Measurements from ENCODE around the gene CNNM4.

The CNNM4 gene

DNA sequence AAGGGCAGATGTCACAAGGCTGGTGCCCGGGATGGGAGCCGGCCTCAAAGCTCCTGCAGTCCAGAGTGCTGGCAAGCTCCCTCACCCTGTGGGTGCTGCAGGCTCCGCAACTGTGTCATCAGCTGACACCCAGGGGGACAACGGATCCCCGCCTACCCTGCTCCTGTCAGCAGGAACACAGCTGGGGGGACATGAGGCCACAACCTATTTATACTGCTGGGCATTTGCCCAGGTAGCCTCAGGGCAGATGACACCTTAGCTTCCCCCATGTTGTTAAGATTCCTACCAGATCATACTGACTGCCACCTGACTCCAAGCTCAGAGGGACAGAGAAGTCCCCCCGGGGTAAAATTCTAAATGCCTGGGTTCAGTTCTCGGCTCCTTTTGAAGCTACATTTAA is 81.9 kb downstream of the CNNM4 start:
- ATAC-seq, result no peak
- TF ChIP-seq OSR1 (CRISPR knock-in tag; IDR thresholded peaks at IDR 0.05) (no peak), PPARA (CRISPR knock-in tag; IDR thresholded peaks at IDR 0.05; ENCODE audit: borderline replicate concordance) (no peak), TOX (CRISPR knock-in tag; IDR thresholded peaks at IDR 0.05; ENCODE audit: borderline replicate concordance) (no peak), ZC3H10 (CRISPR knock-in tag; IDR thresholded peaks at IDR 0.05) (no peak), ZFP30 (CRISPR knock-in tag; IDR thresholded peaks at IDR 0.05) (no peak)
- TF ChIP-seq, protein P1, sequence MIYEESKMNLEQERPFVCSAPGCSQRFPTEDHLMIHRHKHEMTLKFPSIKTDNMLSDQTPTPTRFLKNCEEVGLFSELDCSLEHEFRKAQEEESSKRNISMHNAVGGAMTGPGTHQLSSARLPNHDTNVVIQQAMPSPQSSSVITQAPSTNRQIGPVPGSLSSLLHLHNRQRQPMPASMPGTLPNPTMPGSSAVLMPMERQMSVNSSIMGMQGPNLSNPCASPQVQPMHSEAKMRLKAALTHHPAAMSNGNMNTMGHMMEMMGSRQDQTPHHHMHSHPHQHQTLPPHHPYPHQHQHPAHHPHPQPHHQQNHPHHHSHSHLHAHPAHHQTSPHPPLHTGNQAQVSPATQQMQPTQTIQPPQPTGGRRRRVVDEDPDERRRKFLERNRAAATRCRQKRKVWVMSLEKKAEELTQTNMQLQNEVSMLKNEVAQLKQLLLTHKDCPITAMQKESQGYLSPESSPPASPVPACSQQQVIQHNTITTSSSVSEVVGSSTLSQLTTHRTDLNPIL (CRISPR knock-in tag; IDR thresholded peaks at IDR 0.05; ENCODE audit: low read depth), result no peak

DNA sequence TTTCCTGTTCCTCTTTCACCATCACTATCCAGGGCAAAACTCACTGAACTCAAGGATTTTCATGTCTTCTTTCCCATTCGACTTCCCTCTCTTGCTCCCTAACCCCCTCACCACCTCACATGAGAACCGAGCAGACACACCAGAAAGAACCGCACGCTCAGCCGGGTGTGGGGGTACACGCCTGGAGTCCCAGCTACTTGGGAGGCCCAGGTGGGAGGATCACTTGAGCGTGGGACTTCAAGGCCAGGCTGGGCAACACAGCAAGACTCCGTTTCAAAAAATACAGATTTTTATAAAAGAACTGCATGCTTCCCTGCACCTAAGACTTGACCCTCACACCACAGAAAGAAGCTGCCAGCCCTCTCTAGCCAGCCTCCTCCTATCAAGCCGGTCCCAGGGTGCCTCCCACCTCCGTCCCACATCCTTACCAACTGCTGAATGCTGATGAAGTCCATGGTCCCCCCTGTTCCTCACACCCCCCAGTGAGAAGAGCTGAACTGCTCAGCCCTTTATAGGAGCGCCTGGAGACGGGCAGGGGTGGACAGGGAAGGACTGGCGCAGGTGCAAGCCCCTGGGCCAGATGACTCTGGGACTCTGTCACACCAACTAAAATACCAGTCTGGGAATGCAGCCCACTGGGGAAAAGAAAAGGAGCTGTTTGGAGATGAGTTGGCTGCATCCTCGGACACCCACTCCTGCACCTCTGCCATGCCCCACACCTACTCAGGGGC is 83.0 kb downstream of the CNNM4 start, which contains the start of gene ANKRD23:
Gene ANKRD23 (minus strand): TSS at position 484 of the 731 bp plus-strand sequence. CDS start 29 bp downstream, at position 455.
- no peak for TF ChIP-seq ZNF70 (CRISPR knock-in tag; IDR thresholded peaks at IDR 0.05)
- no peak for TF ChIP-seq SNAI2 (CRISPR knock-in tag; IDR thresholded peaks at IDR 0.05)
- TF ChIP-seq, protein P2, sequence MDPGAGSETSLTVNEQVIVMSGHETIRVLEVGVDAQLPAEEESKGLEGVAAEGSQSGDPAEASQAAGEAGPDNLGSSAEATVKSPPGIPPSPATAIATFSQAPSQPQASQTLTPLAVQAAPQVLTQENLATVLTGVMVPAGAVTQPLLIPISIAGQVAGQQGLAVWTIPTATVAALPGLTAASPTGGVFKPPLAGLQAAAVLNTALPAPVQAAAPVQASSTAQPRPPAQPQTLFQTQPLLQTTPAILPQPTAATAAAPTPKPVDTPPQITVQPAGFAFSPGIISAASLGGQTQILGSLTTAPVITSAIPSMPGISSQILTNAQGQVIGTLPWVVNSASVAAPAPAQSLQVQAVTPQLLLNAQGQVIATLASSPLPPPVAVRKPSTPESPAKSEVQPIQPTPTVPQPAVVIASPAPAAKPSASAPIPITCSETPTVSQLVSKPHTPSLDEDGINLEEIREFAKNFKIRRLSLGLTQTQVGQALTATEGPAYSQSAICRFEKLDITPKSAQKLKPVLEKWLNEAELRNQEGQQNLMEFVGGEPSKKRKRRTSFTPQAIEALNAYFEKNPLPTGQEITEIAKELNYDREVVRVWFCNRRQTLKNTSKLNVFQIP (CRISPR knock-in tag; IDR thresholded peaks at IDR 0.05; ENCODE audit: borderline replicate concordance, low read depth), result no peak
- TF ChIP-seq ARNTL (CRISPR knock-in tag; IDR thresholded peaks at IDR 0.05; ENCODE audit: borderline replicate concordance, low read depth), result no peak
- no peak for TF ChIP-seq ISL1 (CRISPR knock-in tag; IDR thresholded peaks at IDR 0.05)
- no peak for TF ChIP-seq PPARA (CRISPR knock-in tag; IDR thresholded peaks at IDR 0.05; ENCODE audit: borderline replicate concordance)
- TF ChIP-seq ZFP3 (CRISPR knock-in tag; IDR thresholded peaks at IDR 0.05), result no peak
- TF ChIP-seq, protein P3, sequence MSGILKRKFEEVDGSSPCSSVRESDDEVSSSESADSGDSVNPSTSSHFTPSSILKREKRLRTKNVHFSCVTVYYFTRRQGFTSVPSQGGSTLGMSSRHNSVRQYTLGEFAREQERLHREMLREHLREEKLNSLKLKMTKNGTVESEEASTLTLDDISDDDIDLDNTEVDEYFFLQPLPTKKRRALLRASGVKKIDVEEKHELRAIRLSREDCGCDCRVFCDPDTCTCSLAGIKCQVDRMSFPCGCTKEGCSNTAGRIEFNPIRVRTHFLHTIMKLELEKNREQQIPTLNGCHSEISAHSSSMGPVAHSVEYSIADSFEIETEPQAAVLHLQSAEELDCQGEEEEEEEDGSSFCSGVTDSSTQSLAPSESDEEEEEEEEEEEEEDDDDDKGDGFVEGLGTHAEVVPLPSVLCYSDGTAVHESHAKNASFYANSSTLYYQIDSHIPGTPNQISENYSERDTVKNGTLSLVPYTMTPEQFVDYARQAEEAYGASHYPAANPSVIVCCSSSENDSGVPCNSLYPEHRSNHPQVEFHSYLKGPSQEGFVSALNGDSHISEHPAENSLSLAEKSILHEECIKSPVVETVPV (CRISPR knock-in tag; IDR thresholded peaks at IDR 0.05), result no peak
- TF ChIP-seq CSDC2 (CRISPR knock-in tag; IDR thresholded peaks at IDR 0.05), result no peak
- no peak for TF ChIP-seq ZFP30 (CRISPR knock-in tag; IDR thresholded peaks at IDR 0.05)

DNA sequence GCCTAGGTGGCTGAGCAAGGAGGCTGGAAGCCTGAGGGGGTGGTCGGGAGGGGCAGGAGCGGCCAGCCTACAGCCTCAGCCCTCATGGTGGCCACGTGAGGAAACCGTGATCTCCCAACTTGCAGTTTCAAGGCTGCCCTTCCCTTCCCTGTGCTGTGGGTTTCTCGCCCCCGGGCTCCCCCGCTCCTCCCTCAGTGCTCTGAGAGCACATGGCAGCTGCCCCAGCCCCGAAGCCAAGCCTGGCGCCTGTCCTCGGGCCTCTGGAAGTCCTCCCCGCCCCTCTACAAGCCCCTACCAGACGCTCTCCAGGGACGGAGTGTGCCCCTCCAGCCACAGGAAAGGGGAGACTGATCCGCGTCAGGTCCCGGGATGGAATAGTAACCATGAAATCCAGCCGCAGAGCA is 83.7 kb downstream of the CNNM4 start:
- no peak for ATAC-seq
- TF ChIP-seq ZFP3 (CRISPR knock-in tag; IDR thresholded peaks at IDR 0.05), result no peak
- TF ChIP-seq OSR1 (CRISPR knock-in tag; IDR thresholded peaks at IDR 0.05), result no peak
- TF ChIP-seq TCF4 (CRISPR knock-in tag; IDR thresholded peaks at IDR 0.05; ENCODE audit: borderline replicate concordance), result no peak
- no peak for TF ChIP-seq ESRRG (CRISPR knock-in tag; IDR thresholded peaks at IDR 0.05)
- no peak for TF ChIP-seq SNAI2 (CRISPR knock-in tag; IDR thresholded peaks at IDR 0.05)
- TF ChIP-seq, protein P2 (CRISPR knock-in tag; IDR thresholded peaks at IDR 0.05; ENCODE audit: borderline replicate concordance, low read depth), result no peak
- no peak for TF ChIP-seq TOX (CRISPR knock-in tag; IDR thresholded peaks at IDR 0.05; ENCODE audit: borderline replicate concordance)
- TF ChIP-seq ISL1 (CRISPR knock-in tag; IDR thresholded peaks at IDR 0.05), result no peak
- TF ChIP-seq, protein P4, sequence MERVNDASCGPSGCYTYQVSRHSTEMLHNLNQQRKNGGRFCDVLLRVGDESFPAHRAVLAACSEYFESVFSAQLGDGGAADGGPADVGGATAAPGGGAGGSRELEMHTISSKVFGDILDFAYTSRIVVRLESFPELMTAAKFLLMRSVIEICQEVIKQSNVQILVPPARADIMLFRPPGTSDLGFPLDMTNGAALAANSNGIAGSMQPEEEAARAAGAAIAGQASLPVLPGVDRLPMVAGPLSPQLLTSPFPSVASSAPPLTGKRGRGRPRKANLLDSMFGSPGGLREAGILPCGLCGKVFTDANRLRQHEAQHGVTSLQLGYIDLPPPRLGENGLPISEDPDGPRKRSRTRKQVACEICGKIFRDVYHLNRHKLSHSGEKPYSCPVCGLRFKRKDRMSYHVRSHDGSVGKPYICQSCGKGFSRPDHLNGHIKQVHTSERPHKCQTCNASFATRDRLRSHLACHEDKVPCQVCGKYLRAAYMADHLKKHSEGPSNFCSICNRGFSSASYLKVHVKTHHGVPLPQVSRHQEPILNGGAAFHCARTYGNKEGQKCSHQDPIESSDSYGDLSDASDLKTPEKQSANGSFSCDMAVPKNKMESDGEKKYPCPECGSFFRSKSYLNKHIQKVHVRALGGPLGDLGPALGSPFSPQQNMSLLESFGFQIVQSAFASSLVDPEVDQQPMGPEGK (CRISPR knock-in tag; IDR thresholded peaks at IDR 0.05; ENCODE audit: borderline replicate concordance), result no peak
- TF ChIP-seq BACH2 (CRISPR knock-in tag; IDR thresholded peaks at IDR 0.05; ENCODE audit: borderline replicate concordance), result no peak
- no peak for TF ChIP-seq GLIS3 (CRISPR knock-in tag; IDR thresholded peaks at IDR 0.05)
- TF ChIP-seq ZFP30 (CRISPR knock-in tag; IDR thresholded peaks at IDR 0.05), result no peak
- TF ChIP-seq ZNF565 (CRISPR knock-in tag; conservative IDR thresholded peaks at IDR 0.05; ENCODE audit: low read depth), result no peak
- TF ChIP-seq PPARA (CRISPR knock-in tag; IDR thresholded peaks at IDR 0.05; ENCODE audit: borderline replicate concordance), result no peak
- TF ChIP-seq CSDC2 (CRISPR knock-in tag; IDR thresholded peaks at IDR 0.05), result no peak
- TF ChIP-seq ZNF70 (CRISPR knock-in tag; IDR thresholded peaks at IDR 0.05), result no peak
- TF ChIP-seq ARNTL (CRISPR knock-in tag; IDR thresholded peaks at IDR 0.05; ENCODE audit: borderline replicate concordance, low read depth), result no peak
- TF ChIP-seq, protein P3 (CRISPR knock-in tag; IDR thresholded peaks at IDR 0.05), result no peak
- TF ChIP-seq, protein P5, sequence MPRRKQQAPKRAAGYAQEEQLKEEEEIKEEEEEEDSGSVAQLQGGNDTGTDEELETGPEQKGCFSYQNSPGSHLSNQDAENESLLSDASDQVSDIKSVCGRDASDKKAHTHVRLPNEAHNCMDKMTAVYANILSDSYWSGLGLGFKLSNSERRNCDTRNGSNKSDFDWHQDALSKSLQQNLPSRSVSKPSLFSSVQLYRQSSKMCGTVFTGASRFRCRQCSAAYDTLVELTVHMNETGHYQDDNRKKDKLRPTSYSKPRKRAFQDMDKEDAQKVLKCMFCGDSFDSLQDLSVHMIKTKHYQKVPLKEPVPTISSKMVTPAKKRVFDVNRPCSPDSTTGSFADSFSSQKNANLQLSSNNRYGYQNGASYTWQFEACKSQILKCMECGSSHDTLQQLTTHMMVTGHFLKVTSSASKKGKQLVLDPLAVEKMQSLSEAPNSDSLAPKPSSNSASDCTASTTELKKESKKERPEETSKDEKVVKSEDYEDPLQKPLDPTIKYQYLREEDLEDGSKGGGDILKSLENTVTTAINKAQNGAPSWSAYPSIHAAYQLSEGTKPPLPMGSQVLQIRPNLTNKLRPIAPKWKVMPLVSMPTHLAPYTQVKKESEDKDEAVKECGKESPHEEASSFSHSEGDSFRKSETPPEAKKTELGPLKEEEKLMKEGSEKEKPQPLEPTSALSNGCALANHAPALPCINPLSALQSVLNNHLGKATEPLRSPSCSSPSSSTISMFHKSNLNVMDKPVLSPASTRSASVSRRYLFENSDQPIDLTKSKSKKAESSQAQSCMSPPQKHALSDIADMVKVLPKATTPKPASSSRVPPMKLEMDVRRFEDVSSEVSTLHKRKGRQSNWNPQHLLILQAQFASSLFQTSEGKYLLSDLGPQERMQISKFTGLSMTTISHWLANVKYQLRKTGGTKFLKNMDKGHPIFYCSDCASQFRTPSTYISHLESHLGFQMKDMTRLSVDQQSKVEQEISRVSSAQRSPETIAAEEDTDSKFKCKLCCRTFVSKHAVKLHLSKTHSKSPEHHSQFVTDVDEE (CRISPR knock-in tag; IDR thresholded peaks at IDR 0.05), result no peak
- no peak for TF ChIP-seq ZNF8 (CRISPR knock-in tag; IDR thresholded peaks at IDR 0.05)

More for the DNA sequence above, 83.0 kb downstream of the CNNM4 start, which contains the start of gene ANKRD23:
- no peak for ATAC-seq

Data from SK-N-SH treated with all-trans-retinoic acid at 6 μM for 48 hours (cell line).